GM12865 (cell line): ENCODE data around the gene DCLK1.

Source experiments
- DNase-seq: peaks from one replicate; pipeline ENCODE4 v3.0.0; 2010; ENCODE audit warnings: low read depth
- H3K4me3 ChIP-seq: 2 replicates; pipeline ENCODE4 v1.5.1; 2011; ENCODE audit warnings: mild to moderate bottlenecking, low read depth, low read length, control low read depth
- CTCF ChIP-seq: IDR thresholded peaks from 2 replicates; pipeline ENCODE4 v1.5.1; 2011; ENCODE audit warnings: low read length, control low read depth, low read depth, inconsistent platforms; ENCODE audit not compliant: insufficient read depth; ENCODE audit errors: missing control alignments

Gene DCLK1

DNA sequence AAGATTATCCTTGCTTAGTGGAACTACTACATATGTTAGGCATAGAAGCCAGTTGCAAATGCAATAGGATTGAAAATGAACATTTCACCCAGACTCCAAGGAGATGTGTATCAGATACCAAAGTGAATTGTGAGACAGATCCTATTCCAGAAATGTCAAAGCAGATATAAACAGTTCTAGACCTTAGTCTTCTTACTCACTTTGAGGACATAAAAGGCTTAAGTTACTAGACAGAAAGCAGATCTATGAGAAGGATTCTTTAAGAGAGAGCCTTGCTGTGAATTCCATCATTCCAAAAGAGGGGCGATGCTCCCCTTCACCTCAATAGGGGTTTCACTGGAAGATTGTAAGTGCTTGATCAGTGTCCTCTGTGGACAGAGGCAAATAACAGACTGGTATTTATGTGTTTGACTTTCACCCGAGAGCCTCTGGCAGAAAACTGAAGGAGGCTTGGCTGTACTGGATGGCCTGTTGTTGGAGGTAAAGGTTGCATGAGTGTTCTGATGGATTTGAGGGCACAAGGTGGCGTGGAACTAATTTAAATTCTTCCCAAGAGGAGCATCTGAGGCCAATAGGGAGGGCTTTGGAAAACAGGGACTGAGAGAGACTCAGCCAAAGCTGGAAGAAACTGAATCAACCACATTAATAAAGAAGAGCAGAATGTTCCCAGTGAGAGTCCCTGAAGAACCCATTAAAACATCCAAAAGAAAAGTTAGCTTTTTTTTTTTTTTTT, 194.8 kb downstream of the DCLK1 start:
- H3K4me3 ChIP-seq: no peak overlapping the region
- no peak for DNase-seq
- no peak for TF ChIP-seq CTCF

DNA sequence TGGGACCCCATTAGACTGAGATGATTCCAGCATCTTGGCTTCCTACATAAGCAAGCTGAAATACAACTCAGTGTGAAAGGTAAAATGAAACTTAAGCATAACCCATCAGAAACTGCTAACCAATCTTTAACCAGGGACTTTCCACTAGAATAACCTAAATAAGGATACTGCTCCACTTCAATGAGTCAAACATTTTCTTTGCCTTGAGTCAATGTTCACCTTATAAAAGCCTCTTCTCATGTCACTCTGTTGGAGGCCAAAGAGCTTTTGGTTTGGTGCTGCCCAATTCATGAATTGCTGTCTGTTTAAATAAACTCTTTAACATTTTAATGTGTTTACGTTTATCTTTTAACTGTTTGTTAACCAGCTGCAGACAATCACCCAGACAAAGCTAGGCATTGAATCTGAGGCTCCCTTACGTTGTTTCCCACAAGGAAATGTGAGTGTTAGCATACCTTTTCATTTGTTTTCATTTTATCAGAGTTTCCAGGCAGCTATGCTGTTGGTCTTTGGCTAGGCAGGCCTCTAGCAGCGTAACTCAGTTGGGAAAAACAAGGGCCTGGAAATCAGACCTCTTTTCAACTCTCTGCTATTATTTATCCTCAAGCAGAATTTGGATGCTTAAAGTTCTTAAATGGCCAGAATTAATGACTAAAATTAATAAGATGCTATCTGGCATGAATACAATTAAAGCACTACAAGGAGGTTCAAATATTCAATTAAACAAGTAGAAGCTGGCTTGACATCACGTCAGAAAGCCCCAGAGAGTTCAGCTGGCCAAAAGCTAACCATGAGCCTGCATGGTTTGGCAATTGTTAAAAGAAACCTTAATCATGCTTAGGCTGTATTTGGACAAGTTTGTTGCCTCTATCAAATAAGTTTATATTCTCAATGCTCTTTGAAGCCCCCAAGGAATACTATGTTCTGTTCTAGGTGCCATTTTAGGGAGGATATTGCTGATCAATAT, 200.2 kb downstream of the DCLK1 start:
- no peak for TF ChIP-seq CTCF
- peak; percentile 41 for DNase-seq
- H3K4me3 ChIP-seq: no peak overlapping the region

DNA sequence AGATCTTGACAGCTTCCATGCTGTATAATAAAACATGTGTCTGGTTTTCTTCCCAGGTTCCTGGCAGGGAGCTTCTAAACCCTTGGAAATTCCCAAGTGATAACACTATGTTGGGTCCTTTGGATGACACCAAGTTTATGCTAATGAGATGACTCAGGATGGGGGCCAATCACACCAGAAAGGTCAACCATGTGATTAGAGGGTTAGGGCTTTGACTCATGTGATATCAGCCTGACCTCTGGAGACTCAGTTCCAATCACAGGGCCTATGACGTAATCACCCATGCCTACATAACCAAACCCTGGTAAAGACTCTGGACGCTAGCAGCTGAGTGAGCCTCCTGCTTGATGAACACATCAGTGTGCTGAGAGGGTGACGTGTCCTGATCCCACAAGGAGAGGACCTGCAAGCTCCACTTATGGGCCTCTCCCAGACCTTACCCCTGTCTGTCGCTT, 203.6 kb downstream of the DCLK1 start:
- TF ChIP-seq CTCF: no peak
- no peak for DNase-seq
- no peak overlapping the region for H3K4me3 ChIP-seq

GRCh38 chr13:35926859-35927530, 204.2 kb downstream of the DCLK1 start:
- DNase-seq: no peak
- TF ChIP-seq CTCF: no peak
- no peak overlapping the region for H3K4me3 ChIP-seq

DNA sequence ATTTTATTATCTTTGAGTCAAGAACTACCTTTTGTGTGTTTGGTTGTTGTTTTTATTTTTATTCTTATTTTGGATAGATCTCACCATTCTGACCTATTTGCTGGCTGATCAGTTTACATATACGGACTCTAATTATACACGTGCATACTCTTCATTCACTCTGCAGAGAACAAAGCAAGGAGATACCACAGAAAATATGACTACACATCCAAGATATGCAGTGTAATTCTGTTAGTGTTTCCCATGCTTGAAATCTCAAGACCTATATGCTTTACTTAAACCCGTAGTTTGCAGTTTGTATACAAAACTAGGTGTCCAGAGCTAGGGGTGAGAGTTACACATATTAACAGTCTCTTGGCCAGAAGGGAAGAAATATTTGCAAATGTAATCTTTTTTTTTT, 205.5 kb downstream of the DCLK1 start:
- TF ChIP-seq CTCF: no peak
- DNase-seq: no peak
- H3K4me3 ChIP-seq: no peak overlapping the region

GRCh38 chr13:35923347-35923746, 207.8 kb downstream of the DCLK1 start:
- TF ChIP-seq CTCF: no peak
- H3K4me3 ChIP-seq: no peak overlapping the region
- DNase-seq: no peak
